Activated T-cell treated with anti-CD3 and anti-CD28 coated beads, Interleukin-2, amount 50 U/mL, for 24 hours (primary cell): ENCODE data around the gene CSTA.

Experiments used
- DNase-seq: peaks from one replicate; pipeline ENCODE4 v3.0.0-alpha.2; 2020
- H3K27ac Mint-ChIP-seq: 2 replicates; pipeline ENCODE4 v1.8.0; 2020; ENCODE audit warnings: mild to moderate bottlenecking, mixed read lengths
- H3K27me3 Mint-ChIP-seq: 2 replicates; pipeline ENCODE4 v1.8.0; 2020; ENCODE audit warnings: mixed read lengths
- H3K36me3 Mint-ChIP-seq: 2 replicates; pipeline ENCODE4 v1.8.0; 2020; ENCODE audit warnings: low read depth, mixed read lengths
- H3K4me1 Mint-ChIP-seq: 2 replicates; pipeline ENCODE4 v1.8.0; 2020; ENCODE audit warnings: low read depth, mixed read lengths
- H3K4me3 Mint-ChIP-seq: 2 replicates; pipeline ENCODE4 v1.8.0; 2020; ENCODE audit warnings: mild to moderate bottlenecking, moderate library complexity, mixed read lengths
- H3K9me3 Mint-ChIP-seq: 2 replicates; pipeline ENCODE4 v1.8.0; 2020; ENCODE audit warnings: mixed read lengths

Gene CSTA

DNA sequence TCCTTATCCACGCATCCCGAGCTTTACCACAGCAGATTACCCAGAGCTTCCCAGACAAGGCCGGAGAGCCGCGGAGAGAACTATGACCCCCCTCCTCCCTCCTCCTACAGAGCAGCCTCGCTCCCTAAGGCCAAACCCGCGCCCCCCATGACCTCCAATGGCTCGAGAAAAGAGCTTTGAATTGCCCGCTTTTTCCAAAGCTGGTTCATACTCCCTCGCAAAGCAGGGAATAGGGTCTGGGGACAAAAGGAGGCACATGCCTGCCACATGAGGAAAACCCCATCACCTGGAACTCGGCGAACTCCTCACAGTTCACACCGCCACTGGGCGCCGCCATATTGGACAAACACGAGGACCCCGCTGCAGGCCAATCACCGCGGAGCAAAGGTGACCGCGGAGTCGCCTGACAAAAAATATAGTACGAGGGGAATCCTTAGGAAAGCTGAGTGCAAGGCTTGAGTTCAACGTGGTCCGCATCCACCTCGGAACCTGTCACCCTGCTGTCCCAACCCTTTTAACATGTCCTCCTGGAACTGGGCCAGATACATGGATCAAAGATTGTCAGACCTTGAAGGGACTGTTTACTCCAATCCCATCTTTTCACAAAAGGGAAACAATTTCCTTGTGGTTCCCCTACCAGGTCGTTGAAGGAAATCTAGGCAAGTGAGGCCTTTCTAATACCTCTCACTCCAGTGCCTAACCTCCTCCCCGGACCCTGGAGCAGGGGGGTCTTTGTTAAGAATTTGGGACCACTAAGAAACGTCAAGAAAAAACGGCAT is 58.0 kb downstream of the CSTA start, which contains the start of gene MIX23:
Gene MIX23, minus strand, starts transcription at position 344 of the 779 bp plus-strand sequence. Its CDS starts 7 bp downstream, at position 337.
- H3K4me3 Mint-ChIP-seq: peak within 1 kb of the TSS; percentile 96
- H3K4me1 Mint-ChIP-seq: peaks cover 70% of the 10 kb centered on the region
- peak within 1 kb of the TSS; percentile 98 for H3K27ac Mint-ChIP-seq

DNA sequence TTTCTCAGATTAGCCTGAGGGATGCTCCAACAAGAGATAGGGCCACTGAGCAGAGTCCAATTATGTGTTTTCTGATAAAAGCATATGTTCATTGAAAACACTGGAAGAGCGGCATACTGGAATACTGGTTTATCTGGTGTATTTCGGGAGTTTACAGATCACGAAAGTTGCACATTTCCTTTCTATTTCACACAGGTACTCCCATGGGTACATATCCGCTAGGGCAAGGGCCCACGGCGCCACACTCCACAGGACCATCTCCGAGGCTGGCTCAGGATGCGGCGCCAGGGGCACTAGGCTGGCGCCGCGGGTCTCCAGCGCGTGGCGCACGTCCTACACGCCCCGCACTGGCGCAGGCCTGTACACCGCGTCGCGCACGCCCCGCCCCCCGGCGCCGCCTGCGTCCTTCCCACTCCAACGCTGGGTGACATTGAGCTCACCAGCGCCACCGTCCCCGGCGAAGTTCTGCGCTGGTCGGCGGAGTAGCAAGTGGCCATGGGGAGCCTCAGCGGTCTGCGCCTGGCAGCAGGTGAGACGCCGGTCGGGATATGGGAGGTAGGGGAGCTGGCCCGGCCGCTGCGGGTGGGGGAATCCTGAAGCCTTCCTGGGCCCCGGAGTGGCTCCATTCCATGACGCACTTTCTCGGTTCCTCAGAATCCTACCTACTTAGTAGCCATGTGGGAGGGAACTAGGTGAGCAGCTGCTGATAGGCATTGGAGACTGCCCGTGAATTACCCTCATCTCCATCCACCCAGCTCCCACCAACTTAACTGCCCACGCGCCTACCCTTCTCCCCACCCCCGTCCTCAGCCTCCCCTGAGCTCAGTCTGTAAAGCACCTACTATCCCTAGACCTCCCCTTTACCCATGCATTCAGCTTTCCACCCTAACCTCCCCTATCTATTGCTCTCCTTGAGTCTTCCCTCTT is 59.0 kb downstream of the CSTA start, which contains the start of gene FAM162A:
Gene FAM162A, plus strand, starts transcription at position 412 of the 927 bp plus-strand sequence. Its CDS starts 84 bp downstream, at position 496.
- no peaks in the 10 kb centered on the region for H3K9me3 Mint-ChIP-seq
- H3K4me3 Mint-ChIP-seq: peak within 1 kb of the TSS; percentile 96
- peak within 1 kb of the TSS; percentile 98 for H3K27ac Mint-ChIP-seq
- H3K36me3 Mint-ChIP-seq: peaks cover 69% of the 10 kb centered on the region
- peaks cover 68% of the 10 kb centered on the region for H3K4me1 Mint-ChIP-seq
- peak; percentile 96 for DNase-seq
- no peaks in the 10 kb centered on the region for H3K27me3 Mint-ChIP-seq

More for the DNA sequence above, 58.0 kb downstream of the CSTA start, which contains the start of gene MIX23:
- peak; percentile 89 for DNase-seq
- Mint-ChIP-seq H3K27me3 (no peaks in the 10 kb centered on the region), H3K9me3 (no peaks in the 10 kb centered on the region), H3K36me3 (peaks cover 72% of the 10 kb centered on the region)

DNA sequence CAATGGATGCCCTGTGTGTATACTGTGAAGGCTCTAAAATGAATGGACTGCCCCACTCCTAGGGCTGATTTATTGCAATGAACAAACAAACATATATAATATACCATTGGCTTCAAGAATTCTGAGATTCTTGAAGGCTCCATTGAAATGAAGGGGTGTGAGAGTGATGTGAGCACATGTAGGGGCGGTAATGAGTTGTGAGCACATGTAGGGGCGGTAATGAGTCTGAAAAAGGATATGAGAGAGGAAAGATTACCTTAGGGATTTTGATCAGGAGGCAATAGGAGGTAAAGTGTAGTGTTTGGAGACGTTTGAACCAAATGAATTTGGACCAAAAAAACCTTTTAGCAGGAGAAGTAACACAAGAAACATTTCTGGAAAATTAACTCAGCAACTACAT is 62.7 kb downstream of the CSTA start:
- DNase-seq: no peak
- Mint-ChIP-seq H3K27me3 (no peaks in the 10 kb centered on the region), H3K36me3 (peaks cover 45% of the 10 kb centered on the region), H3K4me3 (no peak overlapping the region), H3K9me3 (no peaks in the 10 kb centered on the region), H3K4me1 (peaks cover 41% of the 10 kb centered on the region), H3K27ac (no peak overlapping the region)

DNA sequence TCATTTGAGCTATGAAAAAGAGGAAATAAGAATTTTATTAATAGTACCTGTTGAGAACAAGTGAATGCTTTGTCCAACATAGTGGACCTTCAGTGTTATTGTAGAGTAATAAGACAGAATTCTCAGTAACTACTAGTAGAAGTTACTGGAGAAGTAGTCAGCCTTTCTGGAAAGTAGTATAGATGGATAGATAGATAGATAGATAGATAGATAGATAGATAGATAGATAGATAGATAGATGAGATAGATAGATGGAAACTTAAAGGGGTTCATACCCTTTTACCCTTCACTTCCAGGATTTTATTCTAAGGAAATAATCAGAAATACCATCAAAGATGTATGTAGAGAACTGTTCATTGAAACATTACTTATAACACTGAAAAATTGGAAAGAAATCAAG is 64.1 kb downstream of the CSTA start:
- H3K36me3 Mint-ChIP-seq: peaks cover 45% of the 10 kb centered on the region
- DNase-seq: no peak
- peaks cover 42% of the 10 kb centered on the region for H3K4me1 Mint-ChIP-seq
- no peak overlapping the region for H3K4me3 Mint-ChIP-seq
- no peaks in the 10 kb centered on the region for H3K9me3 Mint-ChIP-seq
- H3K27ac Mint-ChIP-seq: no peak overlapping the region
- no peaks in the 10 kb centered on the region for H3K27me3 Mint-ChIP-seq

DNA sequence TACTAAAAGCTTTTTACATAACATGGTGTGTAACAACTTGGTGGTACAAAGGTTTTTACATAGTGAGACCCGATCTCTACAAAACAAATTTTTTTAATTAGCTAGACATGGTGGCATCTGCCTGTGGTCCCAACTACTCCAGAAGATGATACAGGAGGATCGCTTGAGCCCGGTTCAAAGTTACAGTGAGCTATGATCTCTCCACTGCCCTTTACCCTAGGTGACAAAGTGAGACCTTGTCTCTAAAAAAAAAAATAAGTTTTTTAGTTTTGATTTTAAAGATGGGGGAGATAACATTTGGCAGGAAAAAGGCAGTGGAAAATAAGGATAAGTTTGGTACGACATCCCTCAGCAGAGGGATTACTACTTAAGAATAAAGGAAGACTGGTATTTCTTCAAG is 64.8 kb downstream of the CSTA start:
- Mint-ChIP-seq H3K4me3 (no peak overlapping the region), H3K4me1 (peaks cover 39% of the 10 kb centered on the region), H3K27ac (peak overlapping the region; percentile 35), H3K27me3 (no peaks in the 10 kb centered on the region), H3K36me3 (peaks cover 46% of the 10 kb centered on the region), H3K9me3 (no peaks in the 10 kb centered on the region)
- no peak for DNase-seq

DNA sequence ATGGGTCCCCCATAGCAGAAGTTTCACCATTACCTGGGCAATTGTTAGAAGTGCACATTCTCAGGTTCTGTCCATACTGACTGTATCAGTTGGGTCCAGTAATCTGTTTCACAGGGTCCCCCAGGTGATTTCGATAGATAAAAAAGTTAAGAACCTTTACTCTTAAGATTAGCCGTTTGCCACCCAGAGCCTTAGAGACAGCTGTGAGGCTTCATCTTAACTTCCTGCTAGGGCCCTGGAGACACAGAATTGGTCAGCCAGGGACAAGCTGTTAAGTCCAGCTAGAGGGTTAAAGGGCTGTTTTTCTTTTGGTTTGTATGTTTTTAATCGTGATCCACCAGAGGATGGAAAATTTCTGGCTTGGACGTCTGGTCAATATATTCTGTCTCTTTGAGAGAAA is 65.6 kb downstream of the CSTA start:
- no peaks in the 10 kb centered on the region for H3K27me3 Mint-ChIP-seq
- no peak overlapping the region for H3K27ac Mint-ChIP-seq
- no peaks in the 10 kb centered on the region for H3K9me3 Mint-ChIP-seq
- H3K4me3 Mint-ChIP-seq: no peak overlapping the region
- peaks cover 48% of the 10 kb centered on the region for H3K36me3 Mint-ChIP-seq
- H3K4me1 Mint-ChIP-seq: peaks cover 42% of the 10 kb centered on the region
- no peak for DNase-seq
